GM18909 (cell line): ENCODE measurements around the gene SMIM28.
"Not testable (repeated sequence)": the region's sequence is repeated elsewhere in the genome, so short reads cannot be mapped to it uniquely, and the experiment has no call there.

Source experiments
- ATAC-seq: cut with Tn5 transposase; IDR thresholded peaks from one replicate; pipeline ENCODE4 v1.9.1; 2021; ENCODE audit warnings: mild to moderate bottlenecking; ENCODE audit not compliant: unreplicated experiment, poor library complexity

Gene SMIM28

GRCh38 chr6:138377844-138378243 lies at the start of gene SMIM28:
Gene SMIM28, plus strand, starts transcription at chr6:138377905. Its CDS starts 168 bp downstream, at chr6:138378073.
- ATAC-seq, result no peak

- ATAC-seq, result no peak
Measured at GRCh38 chr6:138328210-138328609, 49.5 kb upstream of the SMIM28 start.

- ATAC-seq, result no peak
Measured at GRCh38 chr6:138330763-138331162, 46.9 kb upstream of the SMIM28 start.

GRCh38 chr6:138331444-138331843 lies 46.3 kb upstream of the SMIM28 start:
- ATAC-seq, result no peak

GRCh38 chr6:138331984-138332383 lies 45.7 kb upstream of the SMIM28 start:
- no peak for ATAC-seq

- ATAC-seq, result no peak
Measured at GRCh38 chr6:138334000-138334399, 43.7 kb upstream of the SMIM28 start.

- ATAC-seq, result no peak
Measured at GRCh38 chr6:138334963-138335362, 42.7 kb upstream of the SMIM28 start.

- no peak for ATAC-seq
Measured at GRCh38 chr6:138336221-138336620, 41.5 kb upstream of the SMIM28 start.

GRCh38 chr6:138337076-138337475 lies 40.6 kb upstream of the SMIM28 start:
- no peak for ATAC-seq

- ATAC-seq, result no peak
Measured at GRCh38 chr6:138339024-138339423, 38.7 kb upstream of the SMIM28 start.

- no peak for ATAC-seq
Measured at GRCh38 chr6:138341176-138341575, 36.5 kb upstream of the SMIM28 start.

- no peak for ATAC-seq
Measured at GRCh38 chr6:138343112-138343511, 34.6 kb upstream of the SMIM28 start.

GRCh38 chr6:138345565-138346285 lies 32.0 kb upstream of the SMIM28 start:
- no peak for ATAC-seq

- no peak for ATAC-seq
Measured at GRCh38 chr6:138346302-138347195, 31.2 kb upstream of the SMIM28 start.

GRCh38 chr6:138347864-138348263 lies 29.8 kb upstream of the SMIM28 start:
- ATAC-seq, result no peak

GRCh38 chr6:138349891-138350290 lies 27.8 kb upstream of the SMIM28 start:
- no peak for ATAC-seq

GRCh38 chr6:138357928-138358327 lies 19.8 kb upstream of the SMIM28 start:
- ATAC-seq, result no peak

GRCh38 chr6:138368684-138369083 lies 9.0 kb upstream of the SMIM28 start:
- not testable (repeated sequence) for ATAC-seq

- no peak for ATAC-seq
Measured at GRCh38 chr6:138370631-138371451, 6.9 kb upstream of the SMIM28 start.

GRCh38 chr6:138371452-138371711 lies 6.3 kb upstream of the SMIM28 start:
- no peak for ATAC-seq

- ATAC-seq, result no peak
Measured at GRCh38 chr6:138371720-138372119, 6.0 kb upstream of the SMIM28 start.
